Suprapubic skin (tissue), 4 donors: Measurements from ENCODE around the gene SMURF2. TPM values are rescaled to one million over a fixed set of nuclear protein-coding genes. Genes with fewer than 3 reads are reported as not detected.
A peak's percentile ranks its signal among the peaks of the same experiment; 100 is the strongest.

Source experiments
- DNase-seq, 2 donors: peaks; one replicate each; pipeline ENCODE4 v3.0.0-alpha.2; 2019; ENCODE audit warnings: low spot score in 2 of 2
- H3K27ac ChIP-seq: fragments of 200-600 bp; sonication (generic); one replicate; pipeline ENCODE4 v1.5.1; 2019
- H3K27me3 ChIP-seq: fragments of 200-600 bp; sonication (generic); one replicate; pipeline ENCODE4 v1.5.1; 2019
- H3K36me3 ChIP-seq: fragments of 200-600 bp; sonication (generic); one replicate; pipeline ENCODE4 v1.5.1; 2019
- H3K4me1 ChIP-seq: fragments of 200-600 bp; sonication (generic); one replicate; pipeline ENCODE4 v1.5.1; 2019
- H3K4me3 ChIP-seq: fragments of 200-600 bp; sonication (generic); one replicate; pipeline ENCODE4 v1.5.1; 2019; ENCODE audit warnings: mild to moderate bottlenecking
- H3K9me3 ChIP-seq: fragments of 200-600 bp; sonication (generic); one replicate; pipeline ENCODE4 v1.5.1; 2019
- CTCF ChIP-seq, 2 donors: fragments of 200-600 bp in 1 of 2; fragments of 450-650 bp in 1 of 2; sonication (generic) in 1 of 2; IDR thresholded peaks; one replicate each; pipeline ENCODE4 v1.5.1; 2016 to 2019; ENCODE audit warnings: antibody characterized with exemption in 2 of 2, mild to moderate bottlenecking in 1 of 2, moderate library complexity in 1 of 2
- EP300 ChIP-seq: sonication (generic); formaldehyde crosslinking; IDR thresholded peaks from one replicate; pipeline ENCODE4 v1.6.1; 2017; ENCODE audit warnings: antibody characterized with exemption
- POLR2A ChIP-seq, 2 donors: fragments of 450-650 bp; IDR thresholded peaks; one replicate each; pipeline ENCODE4 v1.6.1; 2017; ENCODE audit warnings: antibody characterized with exemption in 2 of 2, mild to moderate bottlenecking in 2 of 2, moderate library complexity in 2 of 2
- POLR2AphosphoS5 ChIP-seq, 3 donors: sonication (generic); formaldehyde crosslinking; IDR thresholded peaks; one replicate each; pipeline ENCODE4 v1.6.1; 2017; ENCODE audit warnings: antibody characterized with exemption in 3 of 3
- WGBS: methylation state at CpG from one replicate; pipeline ENCODE4 v1.1.5; 2018; 5-methylcytosine and 5-hydroxymethylcytosine counted together
- total RNA-seq, 4 donors: library from RNA; depleted of rRNA; stranded (reverse); fragments of >200 nt; gene quantifications; one replicate each; pipeline ENCODE4 v1.1.0, GENCODE V29; 2016

SMURF2 gene
- total RNA-seq, 4 donors from 2014 or later: 19.4 to 28.6 (median 25.2) TPM

DNA sequence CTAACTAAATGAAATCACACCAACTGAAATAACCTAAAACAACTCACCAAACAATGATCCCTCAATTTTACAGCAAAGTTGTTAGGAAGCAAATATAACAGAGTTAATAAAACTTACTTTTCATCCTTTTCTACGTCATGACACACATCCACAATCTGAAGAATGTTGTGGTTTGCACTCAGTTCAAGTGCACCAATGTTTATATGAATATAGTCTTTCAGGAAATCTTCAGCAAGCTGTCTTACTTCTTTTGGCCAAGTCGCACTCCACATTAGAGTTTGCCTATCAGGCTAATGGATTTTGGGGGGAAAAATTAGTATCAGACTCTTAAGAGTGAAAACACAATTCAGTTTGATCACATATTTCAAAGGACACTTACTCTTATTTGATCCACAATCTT lies 159.3 kb downstream of the SMURF2 start:
- WGBS: 73% methylated on average over 2 of the region's 2 CpGs

GRCh38 chr17:64502021-64502420 lies 160.1 kb downstream of the SMURF2 start:
- H3K27me3 ChIP-seq: no peaks in the 10 kb centered on the region
- no peaks in the 10 kb centered on the region for H3K9me3 ChIP-seq
- H3K27ac ChIP-seq: no peak overlapping the region
- no peak for TF ChIP-seq CTCF (IDR thresholded peaks at IDR 0.05)
- TF ChIP-seq POLR2A (IDR thresholded peaks at IDR 0.05): no peak
- peak in 1 of 3 donors; percentile 6 for TF ChIP-seq POLR2AphosphoS5 (IDR thresholded peaks at IDR 0.05)
- 83% methylated on average over 3 of the region's 3 CpGs for WGBS
- peak overlapping the region; percentile 5 for H3K4me3 ChIP-seq
- H3K36me3 ChIP-seq: peaks cover 64% of the 10 kb centered on the region
- H3K4me1 ChIP-seq: peaks cover 74% of the 10 kb centered on the region
- no peak for DNase-seq

More for the DNA sequence above, 159.3 kb downstream of the SMURF2 start:
- DNase-seq: no peak
- Histone ChIP-seq H3K9me3 (no peaks in the 10 kb centered on the region), H3K27ac (peak overlapping the region; percentile 10), H3K4me3 (peak overlapping the region; percentile 93), H3K27me3 (no peaks in the 10 kb centered on the region), H3K4me1 (peaks cover 69% of the 10 kb centered on the region), H3K36me3 (peaks cover 64% of the 10 kb centered on the region)
- TF ChIP-seq EP300 (no peak), CTCF (IDR thresholded peaks at IDR 0.05) (no peak), POLR2A (IDR thresholded peaks at IDR 0.05) (no peak), POLR2AphosphoS5 (IDR thresholded peaks at IDR 0.05) (no peak)

DNA sequence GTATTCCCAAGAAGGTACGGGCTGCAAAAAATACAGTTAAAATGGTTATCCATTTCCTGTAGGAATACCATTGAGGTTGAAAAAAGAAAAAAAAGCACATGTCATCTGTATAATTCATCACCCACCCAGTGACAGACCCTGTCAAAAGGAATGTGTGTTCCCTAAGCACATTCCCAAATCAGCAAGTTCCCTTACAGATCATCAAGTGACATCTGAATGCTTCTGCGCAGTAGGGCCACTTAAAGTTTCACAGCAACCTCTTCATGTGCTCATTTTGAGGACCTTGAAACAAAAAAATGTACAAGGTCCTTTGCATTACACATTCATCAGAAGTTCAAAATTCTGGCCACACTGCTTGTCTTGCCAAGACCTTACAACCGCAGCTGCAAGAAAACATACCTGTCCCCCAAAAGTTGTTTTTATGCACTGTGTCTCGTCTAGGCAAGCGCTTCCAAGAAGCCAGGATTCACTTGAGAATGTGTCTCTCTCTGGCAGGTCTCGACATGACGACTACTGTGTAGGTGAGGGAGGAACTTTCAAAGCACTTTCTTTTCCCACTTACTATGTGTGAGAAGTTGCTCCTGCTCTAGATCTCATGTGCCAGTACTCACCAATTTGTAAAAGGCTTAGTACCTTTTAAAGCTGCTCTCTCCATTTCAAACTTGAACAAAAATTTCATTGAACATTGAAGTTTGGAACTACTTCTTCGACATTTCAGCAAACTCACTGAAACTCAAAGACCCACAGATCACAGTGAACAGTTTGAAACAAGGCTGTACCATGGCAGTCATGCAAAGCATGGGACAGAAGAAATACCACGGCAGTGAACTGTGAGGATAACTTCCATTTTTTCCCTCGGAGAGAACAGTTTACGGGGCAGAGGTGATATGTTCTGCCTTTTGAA lies 161.0 kb downstream of the SMURF2 start:
- DNase-seq: no peak
- Histone ChIP-seq H3K27me3 (no peaks in the 10 kb centered on the region), H3K4me1 (peaks cover 78% of the 10 kb centered on the region), H3K27ac (no peak overlapping the region), H3K4me3 (peak overlapping the region; percentile 5), H3K9me3 (no peaks in the 10 kb centered on the region), H3K36me3 (peaks cover 64% of the 10 kb centered on the region)
- WGBS: 56% methylated on average over 11 of the region's 11 CpGs
- no peak for TF ChIP-seq EP300
- TF ChIP-seq POLR2AphosphoS5 (IDR thresholded peaks at IDR 0.05): no peak
- no peak for TF ChIP-seq CTCF (IDR thresholded peaks at IDR 0.05)
- no peak for TF ChIP-seq POLR2A (IDR thresholded peaks at IDR 0.05)

- Histone ChIP-seq H3K27ac (no peak overlapping the region), H3K4me3 (no peak overlapping the region), H3K4me1 (peaks cover 84% of the 10 kb centered on the region), H3K9me3 (no peaks in the 10 kb centered on the region), H3K36me3 (peaks cover 64% of the 10 kb centered on the region), H3K27me3 (no peaks in the 10 kb centered on the region)
- no peak for DNase-seq
- TF ChIP-seq EP300: no peak
- peak in 1 of 3 donors; percentile 25 for TF ChIP-seq POLR2AphosphoS5 (IDR thresholded peaks at IDR 0.05)
- 87% methylated on average over 8 of the region's 8 CpGs for WGBS
Observed at GRCh38 chr17:64500487-64500859, 161.6 kb downstream of the SMURF2 start.

- Histone ChIP-seq H3K27ac (no peak overlapping the region), H3K36me3 (peaks cover 64% of the 10 kb centered on the region), H3K27me3 (no peaks in the 10 kb centered on the region), H3K4me3 (no peak overlapping the region), H3K9me3 (no peaks in the 10 kb centered on the region), H3K4me1 (peaks cover 90% of the 10 kb centered on the region)
- 85% methylated on average over 6 of the region's 6 CpGs for WGBS
- DNase-seq: no peak
- no peak for TF ChIP-seq POLR2AphosphoS5 (IDR thresholded peaks at IDR 0.05)
- no peak for TF ChIP-seq POLR2A (IDR thresholded peaks at IDR 0.05)
- no peak for TF ChIP-seq EP300
- no peak for TF ChIP-seq CTCF (IDR thresholded peaks at IDR 0.05)
Observed at GRCh38 chr17:64499805-64500486, 162.2 kb downstream of the SMURF2 start.
